PFSK-1 (cell line): Measurements from ENCODE around the gene BPGM.

ENCODE experiments used
- FOXP2 ChIP-seq: optimal IDR thresholded peaks from 2 replicates; pipeline ENCODE3; 2011; ENCODE audit warnings: borderline replicate concordance, control low read depth, inconsistent platforms; ENCODE audit not compliant: insufficient read depth; ENCODE audit errors: extremely low read length, extremely low read depth
- POLR2AphosphoS5 ChIP-seq: IDR thresholded peaks from 2 replicates; pipeline ENCODE4 v1.6.1; 2012; ENCODE audit warnings: low read depth, mild to moderate bottlenecking, control low read depth, low read length, moderate library complexity
- SIN3A ChIP-seq: IDR thresholded peaks from 2 replicates; pipeline ENCODE4 v1.6.1; 2012; ENCODE audit warnings: mild to moderate bottlenecking, low read length, moderate library complexity, borderline replicate concordance; ENCODE audit not compliant: insufficient read depth
- TAF1 ChIP-seq: IDR thresholded peaks from 2 replicates; pipeline ENCODE4 v1.6.1; 2012; ENCODE audit warnings: low read length, control low read depth, borderline replicate concordance; ENCODE audit not compliant: insufficient read depth
- TF ChIP-seq, protein P1 (sequence below), 2 experiments: IDR thresholded peaks; 2 replicates each; pipeline versions ENCODE4 v1.6.1 to v1.8.0; 2011 to 2012; ENCODE audit warnings: low read depth in 2 of 2, low read length in 2 of 2, control low read depth in 1 of 2, inconsistent platforms in 1 of 2, mild to moderate bottlenecking in 1 of 2, moderate library complexity in 1 of 2; ENCODE audit not compliant: insufficient read depth in 1 of 2

- no peak for TF ChIP-seq POLR2AphosphoS5
- TF ChIP-seq, protein P1, sequence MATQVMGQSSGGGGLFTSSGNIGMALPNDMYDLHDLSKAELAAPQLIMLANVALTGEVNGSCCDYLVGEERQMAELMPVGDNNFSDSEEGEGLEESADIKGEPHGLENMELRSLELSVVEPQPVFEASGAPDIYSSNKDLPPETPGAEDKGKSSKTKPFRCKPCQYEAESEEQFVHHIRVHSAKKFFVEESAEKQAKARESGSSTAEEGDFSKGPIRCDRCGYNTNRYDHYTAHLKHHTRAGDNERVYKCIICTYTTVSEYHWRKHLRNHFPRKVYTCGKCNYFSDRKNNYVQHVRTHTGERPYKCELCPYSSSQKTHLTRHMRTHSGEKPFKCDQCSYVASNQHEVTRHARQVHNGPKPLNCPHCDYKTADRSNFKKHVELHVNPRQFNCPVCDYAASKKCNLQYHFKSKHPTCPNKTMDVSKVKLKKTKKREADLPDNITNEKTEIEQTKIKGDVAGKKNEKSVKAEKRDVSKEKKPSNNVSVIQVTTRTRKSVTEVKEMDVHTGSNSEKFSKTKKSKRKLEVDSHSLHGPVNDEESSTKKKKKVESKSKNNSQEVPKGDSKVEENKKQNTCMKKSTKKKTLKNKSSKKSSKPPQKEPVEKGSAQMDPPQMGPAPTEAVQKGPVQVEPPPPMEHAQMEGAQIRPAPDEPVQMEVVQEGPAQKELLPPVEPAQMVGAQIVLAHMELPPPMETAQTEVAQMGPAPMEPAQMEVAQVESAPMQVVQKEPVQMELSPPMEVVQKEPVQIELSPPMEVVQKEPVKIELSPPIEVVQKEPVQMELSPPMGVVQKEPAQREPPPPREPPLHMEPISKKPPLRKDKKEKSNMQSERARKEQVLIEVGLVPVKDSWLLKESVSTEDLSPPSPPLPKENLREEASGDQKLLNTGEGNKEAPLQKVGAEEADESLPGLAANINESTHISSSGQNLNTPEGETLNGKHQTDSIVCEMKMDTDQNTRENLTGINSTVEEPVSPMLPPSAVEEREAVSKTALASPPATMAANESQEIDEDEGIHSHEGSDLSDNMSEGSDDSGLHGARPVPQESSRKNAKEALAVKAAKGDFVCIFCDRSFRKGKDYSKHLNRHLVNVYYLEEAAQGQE (IDR thresholded peaks at IDR 0.05; ENCODE audit: insufficient read depth in 1 of 2, low read depth in 2 of 2, low read length in 2 of 2): no peak
- no peak for TF ChIP-seq TAF1
- no peak for TF ChIP-seq SIN3A
- TF ChIP-seq FOXP2: no peak
Measured at GRCh38 chr7:134727711-134728110, 81.1 kb downstream of the BPGM start.
